Small intestine (tissue), 7 donors: ENCODE results near the gene PRIMPOL. TPM values are rescaled to one million over a fixed set of nuclear protein-coding genes. Genes with fewer than 3 reads are reported as not detected.
"Not testable (repeated sequence)": the region's sequence is repeated elsewhere in the genome, so short reads cannot be mapped to it uniquely, and the experiment has no call there.

ENCODE experiments used
- DNase-seq, 2 donors: peaks; one replicate each; pipeline versions ENCODE4 v3.0.0 to v3.0.0-alpha.2; 2013
- FAIRE-seq: peaks from 2 replicates; lab custom pipeline; 2012; peaks lifted over from hg19 to GRCh38; lab: Jason Lieb, UNC
- H3K27ac ChIP-seq, 3 donors: one replicate each; pipeline ENCODE4 v1.5.1; 2013; ENCODE audit warnings: low read length in 2 of 3, mild to moderate bottlenecking in 2 of 3, control low read depth in 1 of 3, inconsistent platforms in 1 of 3, low read depth in 1 of 3, moderate library complexity in 1 of 3
- H3K27me3 ChIP-seq, 3 donors: one replicate each; pipeline ENCODE4 v1.6.1; 2013; ENCODE audit warnings: low read length in 3 of 3, inconsistent platforms in 1 of 3; ENCODE audit not compliant: control insufficient read depth in 3 of 3, insufficient read depth in 3 of 3
- H3K36me3 ChIP-seq, 3 donors: one replicate each; pipeline ENCODE4 v1.6.1; 2013; ENCODE audit warnings: low read length in 3 of 3, inconsistent platforms in 1 of 3, low read depth in 1 of 3, mild to moderate bottlenecking in 1 of 3, moderate library complexity in 1 of 3; ENCODE audit not compliant: control insufficient read depth in 3 of 3, insufficient read depth in 2 of 3
- H3K4me1 ChIP-seq, 3 donors: one replicate each; pipeline ENCODE4 v1.6.1; 2013; ENCODE audit warnings: low read length in 2 of 3, inconsistent platforms in 1 of 3, low read depth in 1 of 3, mild to moderate bottlenecking in 1 of 3, moderate library complexity in 1 of 3; ENCODE audit not compliant: control insufficient read depth in 3 of 3, insufficient read depth in 2 of 3
- H3K4me3 ChIP-seq, 3 donors: one replicate each; pipeline ENCODE4 v1.5.1; 2013; ENCODE audit warnings: low read length in 3 of 3, control low read depth in 1 of 3, inconsistent platforms in 1 of 3, low read depth in 1 of 3, mild to moderate bottlenecking in 1 of 3, moderate library complexity in 1 of 3
- H3K9me3 ChIP-seq, 2 donors: one replicate each; pipeline ENCODE4 v1.6.1; 2013; ENCODE audit warnings: low read depth in 1 of 2, low read length in 1 of 2; ENCODE audit not compliant: control insufficient read depth in 2 of 2, insufficient read depth in 1 of 2
- WGBS, 3 donors: extraction: QIAGEN DNeasy Blood & Tissue Kit; methylation state at CpG; one replicate each; pipeline ENCODE4 v1.1.7; 2013; 5-methylcytosine and 5-hydroxymethylcytosine counted together
- polyA plus RNA-seq, 4 donors: library from polyadenylated mRNA; stranded (reverse) in 3 of 4; unstranded in 1 of 4; fragments of 200-250 nt in 3 of 4; fragments of 120-200 nt in 1 of 4; gene quantifications; one replicate each; pipeline versions ENCODE4 v1.2.1 to v1.2.3, GENCODE V29; 2013
- donor health status: healthy with polysubstance abuse.
- donor health status: control.
- donor health status: control.
- donor health status: Bipolar disorder and iron deficiency.
- donor health status: healthy.

Gene PRIMPOL
- polyA plus RNA-seq, 4 donors = 11.8 to 27.7 (median 18.7) TPM

DNA sequence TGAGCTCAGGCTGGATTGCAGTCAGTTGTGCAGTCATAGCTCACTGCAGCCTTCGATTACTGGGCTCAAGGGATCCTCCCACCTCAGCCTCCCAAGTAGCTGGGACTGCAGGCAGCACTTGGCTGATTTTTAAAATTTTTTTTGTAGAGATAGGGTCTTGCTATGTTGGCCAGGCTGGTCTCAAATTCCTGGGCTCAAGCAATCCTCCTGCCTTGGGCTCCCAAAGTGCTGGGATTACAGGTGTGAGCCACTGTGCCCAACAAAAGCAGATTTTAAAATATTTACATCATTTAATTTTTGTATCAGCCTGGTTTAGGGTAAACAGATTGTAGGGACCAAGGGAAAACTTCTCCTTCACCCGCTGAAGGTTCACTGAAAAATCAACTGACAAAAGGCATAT lies 33.4 kb upstream of the PRIMPOL start:
- H3K36me3 ChIP-seq, FAIRE-seq, H3K27me3 ChIP-seq, H3K4me3 ChIP-seq, H3K27ac ChIP-seq, DNase-seq: not testable (repeated sequence)
- Histone ChIP-seq H3K9me3 (peaks cover 0 to 24% of the 10 kb centered on the region in 2 donors), H3K4me1 (peaks cover 0 to 11% (median 1%) of the 10 kb centered on the region in 3 donors)
- WGBS, 3 donors = 72 to 86% (median 79%) methylated on average over 2 of the region's 2 CpGs

DNA sequence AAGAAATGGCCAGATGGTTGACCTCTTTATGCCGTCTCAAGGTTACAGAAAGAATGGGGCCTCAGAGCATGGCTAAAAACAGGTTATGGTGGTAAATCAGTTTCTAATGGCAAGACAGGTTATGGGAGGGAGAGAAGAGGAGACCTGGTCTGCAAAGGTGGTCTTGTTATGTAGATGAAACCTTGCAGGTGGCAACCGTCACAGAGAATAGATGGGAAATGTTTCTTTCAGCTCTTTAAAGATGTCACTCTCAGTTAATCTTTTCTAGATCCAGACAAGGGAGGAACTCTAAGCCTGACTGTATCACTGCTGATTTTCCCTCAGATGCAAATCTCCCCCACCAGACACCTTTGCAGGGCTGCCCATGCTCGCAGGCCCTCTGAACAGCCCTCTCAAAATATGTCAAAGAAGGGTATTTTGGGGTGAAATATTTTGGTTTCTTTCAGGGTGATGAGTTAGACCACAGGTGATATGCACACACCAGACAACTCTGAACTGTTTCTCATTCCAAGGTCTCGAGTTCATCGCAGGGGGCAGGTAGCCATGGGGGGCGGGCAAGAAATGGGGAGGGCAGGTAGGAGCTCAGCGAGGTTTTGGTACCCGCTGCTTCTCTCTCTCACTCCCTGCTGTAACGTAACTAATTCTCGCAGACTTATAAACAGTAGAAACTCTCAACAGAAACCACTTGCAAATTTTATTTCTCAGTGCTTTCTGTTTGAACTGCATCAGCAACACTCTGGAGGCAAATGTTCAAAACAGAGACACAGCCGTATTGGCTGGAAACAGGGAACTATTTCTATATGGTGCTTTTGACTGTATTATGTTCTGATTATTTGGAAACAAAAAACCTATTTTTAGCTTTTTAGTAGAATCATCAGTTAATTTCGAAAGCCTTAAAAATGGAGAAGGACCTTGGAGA lies 32.6 kb upstream of the PRIMPOL start:
- H3K36me3 ChIP-seq = no peaks in the 10 kb centered on the region
- H3K9me3 ChIP-seq = peaks cover 0 to 24% of the 10 kb centered on the region in 2 donors
- no peak overlapping the region for H3K27ac ChIP-seq
- H3K27me3 ChIP-seq = no peaks in the 10 kb centered on the region
- DNase-seq (no peak), FAIRE-seq (no peak)
- peaks cover 0 to 9% (median 1%) of the 10 kb centered on the region in 3 donors for H3K4me1 ChIP-seq
- 74 to 88% (median 87%) methylated on average over 12 of the region's 12 CpGs for WGBS, 3 donors
- H3K4me3 ChIP-seq = no peak overlapping the region

GRCh38 chr4:184617600-184618196 lies 31.8 kb upstream of the PRIMPOL start:
- H3K4me1 ChIP-seq = peaks cover 0 to 3% (median 0%) of the 10 kb centered on the region in 3 donors
- peaks cover 0 to 24% of the 10 kb centered on the region in 2 donors for H3K9me3 ChIP-seq
- DNase-seq (peak; percentile 75 to 84), FAIRE-seq (no peak)
- no peaks in the 10 kb centered on the region for H3K36me3 ChIP-seq
- H3K4me3 ChIP-seq = no peak overlapping the region
- H3K27me3 ChIP-seq = no peaks in the 10 kb centered on the region
- H3K27ac ChIP-seq = peak overlapping the region in 2 of 3 donors; percentile 32 to 42
- 26 to 66% (median 49%) methylated on average over 9 of the region's 9 CpGs for WGBS, 3 donors

DNA sequence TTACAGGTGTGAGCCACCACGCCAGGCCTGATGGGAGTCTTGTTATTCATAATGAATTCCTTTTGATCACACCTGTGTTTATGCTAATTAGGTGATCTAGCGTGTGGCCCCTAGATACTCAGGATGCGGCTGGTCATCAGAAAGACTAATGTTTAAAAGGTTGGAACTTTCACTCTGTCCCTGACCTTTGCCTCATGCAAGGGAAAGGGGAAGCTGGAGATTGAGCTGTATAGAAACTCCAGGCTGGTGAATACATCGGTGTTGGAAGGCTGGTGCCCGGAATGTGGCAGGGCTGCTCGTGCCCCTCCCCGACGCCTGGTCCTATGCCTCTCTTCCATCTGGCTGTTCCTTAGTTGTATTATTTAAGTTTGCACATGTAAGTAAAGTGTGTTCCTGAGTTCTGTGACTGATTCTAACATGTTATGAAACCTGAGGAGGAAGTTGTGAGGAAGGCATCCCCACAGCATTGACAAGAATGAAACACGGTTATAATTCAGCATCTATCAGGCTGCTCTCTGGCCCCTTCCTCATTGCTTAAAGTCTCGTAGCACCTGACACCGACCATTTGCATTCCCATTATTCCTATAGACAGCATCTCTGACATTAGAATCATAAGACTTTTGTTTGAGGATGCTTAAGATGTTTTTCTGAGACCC lies 29.2 kb upstream of the PRIMPOL start:
- WGBS, 3 donors = 86 to 93% (median 87%) methylated on average over 11 of the region's 11 CpGs
- no peak overlapping the region for H3K27ac ChIP-seq
- no peak for FAIRE-seq

GRCh38 chr4:184621518-184621917 lies 28.0 kb upstream of the PRIMPOL start:
- no peak for FAIRE-seq
- Histone ChIP-seq H3K9me3 (peaks cover 0 to 6% of the 10 kb centered on the region in 2 donors), H3K4me1 (peaks cover 0 to 7% (median 0%) of the 10 kb centered on the region in 3 donors), H3K4me3 (no peak overlapping the region), H3K36me3 (peaks cover 2 to 11% (median 2%) of the 10 kb centered on the region in 3 donors), H3K27me3 (no peaks in the 10 kb centered on the region), H3K27ac (peak overlapping the region in 1 of 3 donors; percentile 30)
- peak in 1 of 2 donors; percentile 44 for DNase-seq
- WGBS, 3 donors = 39 to 70% (median 70%) methylated on average over 3 of the region's 3 CpGs

More for the DNA sequence above, 29.2 kb upstream of the PRIMPOL start:
- no peak for DNase-seq
- no peaks in the 10 kb centered on the region for H3K27me3 ChIP-seq
- H3K4me1 ChIP-seq = peaks cover 0 to 2% (median 0%) of the 10 kb centered on the region in 3 donors
- peaks cover 0 to 7% (median 2%) of the 10 kb centered on the region in 3 donors for H3K36me3 ChIP-seq
- H3K4me3 ChIP-seq = no peak overlapping the region
- H3K9me3 ChIP-seq = peaks cover 0 to 8% of the 10 kb centered on the region in 2 donors

DNA sequence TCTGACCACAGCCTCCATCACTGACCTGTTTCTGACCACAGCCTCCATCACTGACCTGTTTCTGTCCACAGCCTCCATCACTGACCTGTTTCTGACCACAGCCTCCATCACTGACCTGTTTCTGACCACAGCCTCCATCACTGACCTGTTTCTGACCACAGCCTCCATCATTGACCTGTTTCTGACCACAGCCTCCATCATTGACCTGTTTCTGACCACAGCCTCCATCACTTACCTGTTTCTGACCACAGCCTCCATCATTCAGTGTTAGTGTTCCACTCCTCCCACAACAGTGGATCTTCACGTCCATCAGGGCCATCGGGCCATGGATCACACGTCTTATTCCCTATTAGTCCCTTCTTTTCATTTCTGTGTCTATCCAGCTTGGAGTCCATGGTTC lies 25.0 kb upstream of the PRIMPOL start:
- Histone ChIP-seq H3K4me1 (peaks cover 0 to 14% (median 0%) of the 10 kb centered on the region in 3 donors), H3K36me3 (peaks cover 3 to 20% (median 6%) of the 10 kb centered on the region in 3 donors)
- H3K27me3 ChIP-seq, H3K27ac ChIP-seq, FAIRE-seq, DNase-seq, H3K9me3 ChIP-seq, H3K4me3 ChIP-seq: not testable (repeated sequence)
- WGBS, 3 donors = 95 to 100% (median 96%) methylated on average over 3 of the region's 3 CpGs

DNA sequence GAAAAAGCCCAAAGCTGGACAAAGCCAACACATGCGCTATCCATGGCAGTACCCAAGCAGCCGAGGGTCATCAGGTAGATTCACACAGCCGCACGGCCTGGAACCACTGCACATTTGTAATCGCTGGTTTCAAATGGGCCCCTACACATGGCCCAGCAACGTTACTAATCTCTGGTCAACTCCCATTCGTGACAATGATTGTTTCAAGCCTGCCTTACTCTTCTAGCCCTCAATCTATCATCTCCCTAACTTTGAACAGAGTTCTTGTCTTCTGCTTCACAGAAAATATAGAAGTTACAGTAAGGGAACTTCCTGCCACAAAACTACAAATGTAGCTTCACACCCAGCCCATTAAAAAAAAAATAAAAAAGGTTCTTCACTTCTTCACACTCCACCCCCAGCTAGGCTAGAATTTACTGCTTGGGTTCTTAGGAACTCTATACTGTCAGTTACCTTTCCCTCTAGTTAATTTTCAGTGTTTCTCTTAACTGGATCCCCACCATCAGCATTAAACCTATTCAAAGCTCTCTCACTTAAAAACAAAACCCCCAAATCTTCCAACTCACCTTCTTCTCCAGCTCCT lies 24.5 kb upstream of the PRIMPOL start:
- 89 to 94% (median 90%) methylated on average over 7 of the region's 7 CpGs for WGBS, 3 donors
- DNase-seq = no peak
- H3K36me3 ChIP-seq = peaks cover 4 to 22% (median 9%) of the 10 kb centered on the region in 3 donors
- H3K9me3 ChIP-seq = no peaks in the 10 kb centered on the region
- H3K4me3 ChIP-seq = no peak overlapping the region
- FAIRE-seq = no peak
- H3K27me3 ChIP-seq = no peaks in the 10 kb centered on the region
- H3K4me1 ChIP-seq = peaks cover 0 to 14% (median 0%) of the 10 kb centered on the region in 3 donors
- peak overlapping the region in 1 of 3 donors; percentile 84 for H3K27ac ChIP-seq
